Stimulated activated CD4-positive, alpha-beta T cell treated with anti-CD3 and anti-CD28 coated beads, Interleukin-12 subunit alpha, Interleukin-12 subunit beta, amount 100 ng/mL, for 48 hours (primary cell): Measurements from ENCODE around the gene RGS6.

ENCODE experiments used
- DNase-seq, 3 donors: peaks; one replicate each; pipeline ENCODE4 v3.0.0-alpha.2; 2020; ENCODE audit warnings: low read depth in 2 of 3, low spot score in 1 of 3

RGS6 gene

GRCh38 chr14:72237722-72238666 lies 305.8 kb downstream of the RGS6 start:
- no peak for DNase-seq

GRCh38 chr14:72243309-72244293 lies 311.4 kb downstream of the RGS6 start:
- no peak for DNase-seq

- DNase-seq: no peak
Observed at GRCh38 chr14:72247896-72248465, 315.8 kb downstream of the RGS6 start.

GRCh38 chr14:72253503-72253902 lies 321.3 kb downstream of the RGS6 start:
- DNase-seq: no peak

- no peak for DNase-seq
Observed at GRCh38 chr14:72254202-72254936, 322.1 kb downstream of the RGS6 start.

- DNase-seq: no peak
Observed at GRCh38 chr14:72254937-72255472, 322.8 kb downstream of the RGS6 start.

GRCh38 chr14:72256055-72256454 lies 323.8 kb downstream of the RGS6 start:
- DNase-seq: no peak

GRCh38 chr14:72261068-72261467 lies 328.8 kb downstream of the RGS6 start:
- no peak for DNase-seq

GRCh38 chr14:72262771-72263170 lies 330.5 kb downstream of the RGS6 start:
- DNase-seq: no peak

- no peak for DNase-seq
Observed at GRCh38 chr14:72264716-72265115, 332.5 kb downstream of the RGS6 start.

- DNase-seq: no peak
Observed at GRCh38 chr14:72270147-72270727, 338.0 kb downstream of the RGS6 start.

GRCh38 chr14:72270749-72271148 lies 338.5 kb downstream of the RGS6 start:
- DNase-seq: no peak

GRCh38 chr14:72275242-72275641 lies 343.0 kb downstream of the RGS6 start:
- DNase-seq: no peak

GRCh38 chr14:72278316-72278715 lies 346.1 kb downstream of the RGS6 start:
- no peak for DNase-seq

GRCh38 chr14:72284176-72284575 lies 351.9 kb downstream of the RGS6 start:
- no peak for DNase-seq

GRCh38 chr14:72290241-72290640 lies 358.0 kb downstream of the RGS6 start:
- DNase-seq: no peak

GRCh38 chr14:72291908-72292688 lies 359.9 kb downstream of the RGS6 start:
- DNase-seq: peak in 1 of 3 donors; percentile 43

- no peak for DNase-seq
Observed at GRCh38 chr14:72292689-72293024, 360.4 kb downstream of the RGS6 start.

- no peak for DNase-seq
Observed at GRCh38 chr14:72301352-72301751, 369.1 kb downstream of the RGS6 start.
